MM.1S (cell line): Measurements from ENCODE around the gene KRT4.

Experiments
- DNase-seq: peaks from one replicate; pipeline ENCODE4 v3.0.0-alpha.2; 2015
- H2AFZ ChIP-seq: fragments of 300-600 bp; sonication (generic); 2 replicates; pipeline ENCODE4 v1.6.0; 2016; ENCODE audit warnings: antibody characterized with exemption, low read length
- H3F3A ChIP-seq: fragments of 300-600 bp; sonication (generic); 2 replicates; pipeline ENCODE4 v1.6.1; 2016; ENCODE audit warnings: mild to moderate bottlenecking, antibody characterized with exemption, low read length, moderate library complexity, mixed read lengths; ENCODE audit not compliant: insufficient read depth
- H3K27ac ChIP-seq: fragments of 300-600 bp; sonication (generic); 2 replicates; pipeline ENCODE4 v1.5.1; 2016; ENCODE audit warnings: mild to moderate bottlenecking, low read length
- H3K27me3 ChIP-seq: fragments of 300-600 bp; sonication (generic); replicated peaks from 2 replicates; pipeline ENCODE4 v1.6.0; 2016; ENCODE audit warnings: low read length; ENCODE audit not compliant: insufficient read depth
- H3K36me3 ChIP-seq: fragments of 300-600 bp; sonication (generic); replicated peaks from 2 replicates; pipeline ENCODE4 v1.6.1; 2016; ENCODE audit warnings: mild to moderate bottlenecking, low read length, mixed read lengths; ENCODE audit not compliant: insufficient read depth
- H3K4me1 ChIP-seq: fragments of 300-600 bp; sonication (generic); 2 replicates; pipeline ENCODE4 v1.6.1; 2016; ENCODE audit warnings: low read length, mixed read lengths
- H3K4me2 ChIP-seq: fragments of 300-600 bp; sonication (generic); 2 replicates; pipeline ENCODE4 v1.6.0; 2016; ENCODE audit warnings: low read depth, low read length
- H3K4me3 ChIP-seq: fragments of 300-600 bp; sonication (generic); 2 replicates; pipeline ENCODE4 v1.5.1; 2016; ENCODE audit warnings: low read length, mixed read lengths
- H3K79me2 ChIP-seq: fragments of 300-600 bp; sonication (generic); 2 replicates; pipeline ENCODE4 v1.6.1; 2016; ENCODE audit warnings: mixed run types, low read length, mixed read lengths
- H3K9ac ChIP-seq: fragments of 300-600 bp; sonication (generic); 2 replicates; pipeline ENCODE4 v1.6.1; 2016; ENCODE audit warnings: low read length, mixed read lengths
- H3K9me2 ChIP-seq: fragments of 300-600 bp; sonication (generic); replicated peaks from 2 replicates; pipeline ENCODE4 v1.6.1; 2016; ENCODE audit warnings: mild to moderate bottlenecking, low read length, mixed read lengths; ENCODE audit not compliant: insufficient read depth
- H3K9me3 ChIP-seq: fragments of 300-600 bp; sonication (generic); replicated peaks from 2 replicates; pipeline ENCODE4 v1.6.1; 2016; ENCODE audit warnings: mild to moderate bottlenecking, low read length, mixed read lengths; ENCODE audit not compliant: insufficient read depth
- H4K20me1 ChIP-seq: fragments of 300-600 bp; sonication (generic); 2 replicates; pipeline ENCODE4 v1.6.1; 2016; ENCODE audit warnings: mild to moderate bottlenecking, low read length, moderate library complexity, mixed read lengths; ENCODE audit not compliant: insufficient read depth
- CTCF ChIP-seq: fragments of 300-600 bp; sonication (generic); IDR thresholded peaks from 2 replicates; pipeline ENCODE4 v1.5.1; 2016; ENCODE audit warnings: antibody characterized with exemption, low read length, mixed read lengths
- EZH2 ChIP-seq: fragments of 300-600 bp; sonication (generic); optimal IDR thresholded peaks from 2 replicates; pipeline ENCODE3; 2017; ENCODE audit warnings: low read depth, mild to moderate bottlenecking, antibody characterized with exemption, low read length, mixed read lengths
- EZH2phosphoT487 ChIP-seq: fragments of 300-600 bp; sonication (generic); IDR thresholded peaks from 2 replicates; pipeline ENCODE4 v1.6.1; 2018; ENCODE audit warnings: antibody characterized with exemption, low read length

Gene KRT4

GRCh38 chr12:52790427-52791270, 23.3 kb downstream of the KRT4 start:
- Histone ChIP-seq H3K27ac (no peak overlapping the region), H2AFZ (no peak overlapping the region), H3K9ac (no peak overlapping the region), H4K20me1 (no peaks in the 10 kb centered on the region), H3F3A (no peaks in the 10 kb centered on the region), H3K4me3 (no peak overlapping the region), H3K4me1 (no peaks in the 10 kb centered on the region), H3K27me3 (peaks cover 67% of the 10 kb centered on the region), H3K9me3 (no peaks in the 10 kb centered on the region), H3K79me2 (no peaks in the 10 kb centered on the region), H3K4me2 (no peak overlapping the region), H3K36me3 (no peaks in the 10 kb centered on the region), H3K9me2 (no peaks in the 10 kb centered on the region)
- no peak for DNase-seq
- TF ChIP-seq EZH2phosphoT487 (no peak), EZH2 (no peak), CTCF (no peak)

GRCh38 chr12:52789637-52790426, 24.1 kb downstream of the KRT4 start:
- Histone ChIP-seq H4K20me1 (no peaks in the 10 kb centered on the region), H3K9me3 (no peaks in the 10 kb centered on the region), H3K4me3 (no peak overlapping the region), H3K9ac (no peak overlapping the region), H3K4me1 (no peaks in the 10 kb centered on the region), H3K4me2 (no peak overlapping the region), H3F3A (no peaks in the 10 kb centered on the region), H3K27ac (no peak overlapping the region), H3K9me2 (no peaks in the 10 kb centered on the region), H2AFZ (no peak overlapping the region), H3K27me3 (peaks cover 73% of the 10 kb centered on the region), H3K79me2 (no peaks in the 10 kb centered on the region), H3K36me3 (no peaks in the 10 kb centered on the region)
- TF ChIP-seq EZH2phosphoT487 = no peak
- no peak for TF ChIP-seq EZH2
- TF ChIP-seq CTCF = no peak
- no peak for DNase-seq

GRCh38 chr12:52788876-52789636, 24.9 kb downstream of the KRT4 start:
- TF ChIP-seq EZH2phosphoT487 (no peak), EZH2 (no peak), CTCF (no peak)
- no peak for DNase-seq

More at GRCh38 chr12:52788876-52789636, 24.9 kb downstream of the KRT4 start:
- H3K4me3 ChIP-seq = no peak overlapping the region
- H3K4me2 ChIP-seq = no peak overlapping the region
- peaks cover 70% of the 10 kb centered on the region for H3K27me3 ChIP-seq
- H4K20me1 ChIP-seq = no peaks in the 10 kb centered on the region
- no peaks in the 10 kb centered on the region for H3K4me1 ChIP-seq
- H3K9me2 ChIP-seq = no peaks in the 10 kb centered on the region
- no peak overlapping the region for H3K27ac ChIP-seq
- no peak overlapping the region for H2AFZ ChIP-seq
- no peak overlapping the region for H3K9ac ChIP-seq
- H3F3A ChIP-seq = no peaks in the 10 kb centered on the region
- H3K79me2 ChIP-seq = no peaks in the 10 kb centered on the region
- H3K9me3 ChIP-seq = no peaks in the 10 kb centered on the region
- H3K36me3 ChIP-seq = no peaks in the 10 kb centered on the region
